ENCODE measurements around the gene NSFL1C. TPM values are rescaled to one million over a fixed set of nuclear protein-coding genes. Genes with fewer than 3 reads are reported as not detected.

Gene NSFL1C
- total RNA-seq, 1 experiment from 2014 or later, result 76.1 TPM

GRCh38 chr20:1467355-1468116 is 887 bp upstream of the NSFL1C start:
- no peak for DNase-seq (ENCODE audit: unreplicated experiment)
- BruUV-seq (replicated peaks), result no TSS peak
- intact Hi-C loops (cut with micrococcal nuclease), result loop anchor here (10.0 kb wide), 1 partner anchor 153 kb away; no protein-coding TSS in a partner anchor
- H3K4me3 Mint-ChIP-seq (ENCODE audit: unreplicated experiment), result peak overlapping the region; percentile 78
- H3K27ac Mint-ChIP-seq (ENCODE audit: low read depth, unreplicated experiment), result peak overlapping the region; percentile 65
- CTCF ChIA-PET, result interaction anchor here (0.5 to 25.4 kb wide), 21 partner anchors 10 to 363 kb away, joined by 3 to 615 read pairs (median 4); partner anchors contain the start of gene SIRPB2
- H3K36me3 Mint-ChIP-seq (ENCODE audit: insufficient read depth, unreplicated experiment), result no peaks in the 10 kb centered on the region
- no peaks in the 10 kb centered on the region for H3K27me3 Mint-ChIP-seq (ENCODE audit: insufficient read depth, unreplicated experiment)
- peaks cover 38% of the 10 kb centered on the region for H3K4me1 Mint-ChIP-seq (ENCODE audit: insufficient read depth, unreplicated experiment)
- POLR2A ChIA-PET, result interaction anchor here (0.8 to 7.0 kb wide), 16 partner anchors 10 to 988 kb away, joined by 3 to 150 read pairs (median 9); partner anchors contain the start of genes FKBP1A, SDCBP2 and SIRPB2
- TF ChIP-seq CTCF (IDR thresholded peaks at IDR 0.05; ENCODE audit: unreplicated experiment), result no peak
- H3K9me3 Mint-ChIP-seq (ENCODE audit: unreplicated experiment), result no peaks in the 10 kb centered on the region

GRCh38 chr20:1467082-1467354 is 369 bp upstream of the NSFL1C start:
- POLR2A ChIA-PET, result interaction anchor here (0.6 to 7.0 kb wide), 16 partner anchors 10 to 989 kb away, joined by 3 to 150 read pairs (median 9); partner anchors contain the start of genes FKBP1A, SDCBP2 and SIRPB2

GRCh38 chr20:1465470-1466210 is 1.0 kb downstream of the NSFL1C start:
- Mint-ChIP-seq H3K4me3 (ENCODE audit: unreplicated experiment) (peak overlapping the region; percentile 78), H3K27ac (ENCODE audit: low read depth, unreplicated experiment) (peak overlapping the region; percentile 66), H3K9me3 (ENCODE audit: unreplicated experiment) (no peaks in the 10 kb centered on the region), H3K4me1 (ENCODE audit: insufficient read depth, unreplicated experiment) (peaks cover 33% of the 10 kb centered on the region), H3K36me3 (ENCODE audit: insufficient read depth, unreplicated experiment) (peaks cover 15% of the 10 kb centered on the region), H3K27me3 (ENCODE audit: insufficient read depth, unreplicated experiment) (no peaks in the 10 kb centered on the region)
- ChIA-PET CTCF (interaction anchor here (0.5 to 25.4 kb wide), 19 partner anchors 8 to 334 kb away, joined by 3 to 615 read pairs (median 5); partner anchors contain the start of gene SIRPB2), POLR2A (interaction anchor here (0.6 to 7.0 kb wide), 18 partner anchors 10 to 1099 kb away, joined by 3 to 150 read pairs (median 9); partner anchors contain the start of genes FKBP1A, SDCBP2 and SIRPB2)
- DNase-seq (ENCODE audit: unreplicated experiment), result peak; percentile 55
- intact Hi-C loops (cut with micrococcal nuclease), result loop anchor here (1.0 to 10.0 kb wide), 2 partner anchors 72 to 151 kb away; partner anchors contain the start of gene FKBP1A
- no peak for TF ChIP-seq CTCF (IDR thresholded peaks at IDR 0.05; ENCODE audit: unreplicated experiment)
- TSS peak; percentile 29 for BruUV-seq (replicated peaks)

More at GRCh38 chr20:1467082-1467354, 369 bp upstream of the NSFL1C start:
- Mint-ChIP-seq H3K4me1 (ENCODE audit: insufficient read depth, unreplicated experiment) (peaks cover 38% of the 10 kb centered on the region), H3K27me3 (ENCODE audit: insufficient read depth, unreplicated experiment) (no peaks in the 10 kb centered on the region), H3K4me3 (ENCODE audit: unreplicated experiment) (peak overlapping the region; percentile 78), H3K36me3 (ENCODE audit: insufficient read depth, unreplicated experiment) (peaks cover 5% of the 10 kb centered on the region), H3K9me3 (ENCODE audit: unreplicated experiment) (no peaks in the 10 kb centered on the region), H3K27ac (ENCODE audit: low read depth, unreplicated experiment) (no peak overlapping the region)
- TF ChIP-seq CTCF (IDR thresholded peaks at IDR 0.05; ENCODE audit: unreplicated experiment), result no peak
- BruUV-seq (replicated peaks), result no TSS peak
- CTCF ChIA-PET, result interaction anchor here (0.5 to 25.4 kb wide), 20 partner anchors 9 to 541 kb away, joined by 3 to 615 read pairs (median 4); partner anchors contain the start of gene SIRPB2
- intact Hi-C loops (cut with micrococcal nuclease), result loop anchor here (10.0 kb wide), 1 partner anchor 152 kb away; no protein-coding TSS in a partner anchor
- no peak for DNase-seq (ENCODE audit: unreplicated experiment)

All from MCF 10A (cell line).